B cell (primary cell): ENCODE data around the gene BPIFB1. TPM values are rescaled to one million over a fixed set of nuclear protein-coding genes. Genes with fewer than 3 reads are reported as not detected.

Source experiments
- ATAC-seq: fragments of 200-7000 bp; cut with Tn5 transposase; one replicate; pipeline ENCODE4 v1.10.0; 2021; ENCODE audit warnings: low read depth, mild to moderate bottlenecking, moderate number of reproducible peaks, moderate library complexity
- CTCF ChIA-PET: fragments of 350-600 bp; sonication (Branson Sonifier 250); formaldehyde crosslinking; loops from one replicate; lab custom pipeline; 2021; ENCODE audit warnings: antibody characterized with exemption, inconsistent platforms; lab: Charles Lee
- POLR2A ChIA-PET: fragments of 350-600 bp; sonication (Branson Sonifier 250); formaldehyde crosslinking; loops from one replicate; lab custom pipeline; 2021; ENCODE audit warnings: antibody characterized with exemption; lab: Charles Lee
- DNase-seq: peaks from one replicate; pipeline ENCODE4 v3.0.0; 2013
- H2AFZ ChIP-seq: 2 replicates; pipeline ENCODE4 v1.6.1; 2012; ENCODE audit warnings: mild to moderate bottlenecking, low read depth, low read length; ENCODE audit not compliant: insufficient read depth, poor library complexity, severe bottlenecking
- H3K27ac ChIP-seq, 2 donors: 1 replicate in 1 of 2; 2 replicates in 1 of 2; pipeline ENCODE4 v1.5.1; 2012 to 2013; ENCODE audit warnings: low read length in 2 of 2, mild to moderate bottlenecking in 2 of 2, moderate library complexity in 1 of 2
- H3K27me3 ChIP-seq, 4 experiments: fragments of 200-600 bp in 1 of 4; sonication (generic) in 1 of 4; replicated peaks in 1 of 4; 1 replicate in 2 of 4; 2 replicates in 2 of 4; pipeline versions ENCODE4 v1.6.1 to v1.7.0; 2013 to 2016; ENCODE audit warnings: low read length in 3 of 4, mild to moderate bottlenecking in 2 of 4, mixed read lengths in 1 of 4, moderate library complexity in 1 of 4; ENCODE audit not compliant: insufficient read depth in 4 of 4, control insufficient read depth in 3 of 4; ENCODE audit errors: control extremely low read depth in 1 of 4
- H3K36me3 ChIP-seq, 2 experiments: replicated peaks in 1 of 2; 1 replicate in 1 of 2; 2 replicates in 1 of 2; pipeline versions ENCODE4 v1.6.1 to v1.7.1; 2013; ENCODE audit warnings: low read length in 1 of 2; ENCODE audit not compliant: insufficient read depth in 2 of 2, control insufficient read depth in 1 of 2; ENCODE audit errors: control extremely low read depth in 1 of 2, extremely low read depth in 1 of 2
- H3K4me1 ChIP-seq, 2 donors: fragments of 200-600 bp in 1 of 2; sonication (generic) in 1 of 2; 1 replicate in 1 of 2; 2 replicates in 1 of 2; pipeline versions ENCODE4 v1.5.1 to v1.6.1; 2013 to 2017; ENCODE audit warnings: low read length in 2 of 2; ENCODE audit not compliant: control insufficient read depth in 2 of 2, insufficient read depth in 2 of 2
- H3K4me2 ChIP-seq: replicated peaks from 2 replicates; pipeline ENCODE3; 2012; ENCODE audit warnings: mild to moderate bottlenecking, low read depth, low read length; ENCODE audit not compliant: poor library complexity, severe bottlenecking
- H3K4me3 ChIP-seq, 5 experiments: fragments of 200-600 bp in 1 of 5; sonication (generic) in 1 of 5; 1 replicate in 3 of 5; 2 replicates in 2 of 5; pipeline versions ENCODE4 v1.5.1 to v1.7.0; 2011 to 2016; ENCODE audit warnings: low read length in 4 of 5, mild to moderate bottlenecking in 4 of 5, low read depth in 2 of 5, control low read depth in 1 of 5, moderate library complexity in 1 of 5; ENCODE audit not compliant: insufficient read depth in 1 of 5; ENCODE audit errors: control extremely low read depth in 1 of 5, extremely low read depth in 1 of 5
- H3K79me2 ChIP-seq: fragments of 200-600 bp; sonication (generic); one replicate; pipeline ENCODE4 v1.6.0; 2016; ENCODE audit warnings: low read length; ENCODE audit not compliant: control insufficient read depth, insufficient read depth
- H3K9ac ChIP-seq: fragments of 200-600 bp; sonication (generic); 2 replicates; pipeline ENCODE4 v1.6.1; 2017; ENCODE audit warnings: mild to moderate bottlenecking, low read length, moderate library complexity
- H3K9me3 ChIP-seq, 3 donors: one replicate each; pipeline versions ENCODE4 v1.6.1 to v1.7.1; 2013; ENCODE audit warnings: low read length in 2 of 3; ENCODE audit not compliant: control insufficient read depth in 2 of 3, insufficient read depth in 1 of 3; ENCODE audit errors: control extremely low read depth in 1 of 3
- H4K20me1 ChIP-seq: 2 replicates; pipeline ENCODE4 v1.6.0; 2012; ENCODE audit warnings: mild to moderate bottlenecking, low read length; ENCODE audit not compliant: insufficient read depth, control insufficient read depth, poor library complexity, severe bottlenecking
- H3K27ac Mint-ChIP-seq: one replicate; pipeline ENCODE4 v1.8.0; 2021; ENCODE audit warnings: mixed read lengths
- H3K27me3 Mint-ChIP-seq: one replicate; pipeline ENCODE4 v1.8.0; 2021; ENCODE audit warnings: mixed read lengths
- H3K4me1 Mint-ChIP-seq: one replicate; pipeline ENCODE4 v1.8.0; 2021; ENCODE audit warnings: mixed read lengths
- H3K4me3 Mint-ChIP-seq: one replicate; pipeline ENCODE4 v1.8.0; 2021; ENCODE audit warnings: mixed read lengths
- H3K9me3 Mint-ChIP-seq: one replicate; pipeline ENCODE4 v1.8.0; 2022; ENCODE audit warnings: mixed read lengths; ENCODE audit not compliant: insufficient read depth
- CTCF ChIP-seq: fragments of 200-600 bp; IDR thresholded peaks from one replicate; pipeline ENCODE4 v1.8.0; 2022; ENCODE audit warnings: antibody characterized with exemption, mild to moderate bottlenecking
- EZH2 ChIP-seq: IDR thresholded peaks from 2 replicates; pipeline ENCODE4 v1.6.1; 2012; ENCODE audit warnings: borderline replicate concordance, low read depth, mild to moderate bottlenecking, moderate library complexity, low read length; ENCODE audit not compliant: insufficient read depth, poor library complexity, severe bottlenecking
- WGBS: methylation state at CpG from one replicate; pipeline ENCODE4 v1.1.5; 2013; ENCODE audit warnings: missing lambda C conversion rate; ENCODE audit not compliant: insufficient coverage; 5-methylcytosine and 5-hydroxymethylcytosine counted together
- intact Hi-C: fragments of 100-400 bp; cut with micrococcal nuclease; formaldehyde crosslinking; loops from one replicate; pipeline ENCODE4 v1.10.0; 2022
- polyA plus RNA-seq: library from polyadenylated mRNA; depleted of rRNA; stranded (reverse); fragments of >200 nt; gene quantifications from 2 replicates; pipeline ENCODE4 v1.2.3, GENCODE V29; 2012
- total RNA-seq, 2 donors: library from RNA; stranded (reverse); fragments of 120-200 nt in 1 of 2; gene quantifications; 1 replicate in 1 of 2; 2 replicates in 1 of 2; pipeline versions ENCODE4 v1.2.3 to v1.2.4, GENCODE V29; 2013 to 2022

Gene BPIFB1
- total and polyA plus RNA-seq, 2 donors (not counting 1 experiment from before 2014, with no cell fraction given): not detected

- POLR2A ChIA-PET: no interaction called here
- H3K9me3 Mint-ChIP-seq: no peaks in the 10 kb centered on the region
- Histone ChIP-seq H3K4me1 (no peaks in the 10 kb centered on the region), H3K4me3 (no peak overlapping the region), H3K79me2 (no peaks in the 10 kb centered on the region), H3K4me2 (no peak overlapping the region), H3K27me3 (no peaks in the 10 kb centered on the region), H3K9ac (no peak overlapping the region), H3K27ac (no peak overlapping the region), H3K9me3 (peaks cover 0 to 3% (median 0%) of the 10 kb centered on the region in 3 donors), H3K36me3 (no peaks in the 10 kb centered on the region), H2AFZ (no peak overlapping the region), H4K20me1 (no peaks in the 10 kb centered on the region)
- H3K27me3 Mint-ChIP-seq: peaks cover 5% of the 10 kb centered on the region
- CTCF ChIA-PET: no interaction called here
- ATAC-seq (no peak), DNase-seq (no peak)
- no peaks in the 10 kb centered on the region for H3K4me1 Mint-ChIP-seq
- intact Hi-C loops: no loop called here
- H3K4me3 Mint-ChIP-seq: no peak overlapping the region
- WGBS: 78% methylated on average over 2 of the region's 2 CpGs
- H3K27ac Mint-ChIP-seq: no peak overlapping the region
- no peak for TF ChIP-seq CTCF
Measured at GRCh38 chr20:33306807-33307206, 23.8 kb downstream of the BPIFB1 start.

GRCh38 chr20:33308668-33309067 is 25.7 kb downstream of the BPIFB1 start:
- Histone ChIP-seq H2AFZ (no peak overlapping the region), H3K9ac (no peak overlapping the region), H3K36me3 (no peaks in the 10 kb centered on the region), H3K27ac (no peak overlapping the region), H3K4me1 (peaks cover 0 to 5% of the 10 kb centered on the region in 2 donors), H3K27me3 (peaks cover 0 to 1% (median 0%) of the 10 kb centered on the region in 4 experiments), H3K4me3 (no peak overlapping the region), H3K9me3 (peaks cover 0 to 3% (median 0%) of the 10 kb centered on the region in 3 donors), H3K4me2 (no peak overlapping the region), H3K79me2 (no peaks in the 10 kb centered on the region), H4K20me1 (no peaks in the 10 kb centered on the region)
- Mint-ChIP-seq H3K27me3 (peaks cover 5% of the 10 kb centered on the region), H3K27ac (no peak overlapping the region), H3K4me1 (no peaks in the 10 kb centered on the region), H3K9me3 (no peaks in the 10 kb centered on the region), H3K4me3 (no peak overlapping the region)
- no peak for TF ChIP-seq CTCF
- TF ChIP-seq EZH2: no peak
- WGBS: 94% methylated on average over 2 of the region's 2 CpGs
- POLR2A ChIA-PET: no interaction called here
- ATAC-seq (no peak), DNase-seq (no peak)
- CTCF ChIA-PET: no interaction called here
- intact Hi-C loops: no loop called here
